GM18505 (cell line): Measurements from ENCODE around the gene SIM2.

Experiments
- ATAC-seq: cut with Tn5 transposase; IDR thresholded peaks from one replicate; pipeline ENCODE4 v1.9.1; 2021; ENCODE audit not compliant: unreplicated experiment
- POLR2A ChIP-seq: IDR thresholded peaks from 4 replicates; pipeline ENCODE4 v1.6.1; 2011; ENCODE audit warnings: borderline replicate concordance; ENCODE audit not compliant: insufficient read depth, insufficient read length; ENCODE audit errors: extremely low read depth

Gene SIM2

GRCh38 chr21:36722370-36723368, 23.8 kb downstream of the SIM2 start:
- no peak for TF ChIP-seq POLR2A
- ATAC-seq, result no peak

DNA sequence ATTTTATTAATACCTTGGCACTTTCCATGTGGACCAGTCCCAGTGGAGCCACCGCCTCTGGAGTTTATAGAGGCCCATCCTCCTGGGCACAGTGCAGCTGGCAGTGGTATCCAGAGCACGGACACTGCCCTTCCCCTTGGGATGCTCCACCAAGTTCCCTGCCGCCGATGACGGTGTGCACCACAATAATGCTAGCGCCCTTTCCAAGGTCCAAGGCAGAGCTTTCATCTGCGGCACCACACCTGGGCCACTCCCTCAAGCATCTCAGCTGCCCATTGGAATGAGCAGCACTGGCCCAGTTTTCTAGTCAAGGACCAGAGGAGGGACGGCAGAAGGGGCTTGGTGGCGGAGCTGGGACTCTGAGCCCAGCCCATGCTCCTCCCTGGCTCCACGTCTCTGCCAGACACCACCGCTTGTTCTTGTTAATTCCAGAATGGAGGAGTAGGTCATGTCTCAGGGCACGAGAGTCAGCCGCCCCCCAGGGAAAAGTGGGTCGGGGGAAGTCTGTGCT, 24.5 kb downstream of the SIM2 start:
- TF ChIP-seq POLR2A, result no peak

DNA sequence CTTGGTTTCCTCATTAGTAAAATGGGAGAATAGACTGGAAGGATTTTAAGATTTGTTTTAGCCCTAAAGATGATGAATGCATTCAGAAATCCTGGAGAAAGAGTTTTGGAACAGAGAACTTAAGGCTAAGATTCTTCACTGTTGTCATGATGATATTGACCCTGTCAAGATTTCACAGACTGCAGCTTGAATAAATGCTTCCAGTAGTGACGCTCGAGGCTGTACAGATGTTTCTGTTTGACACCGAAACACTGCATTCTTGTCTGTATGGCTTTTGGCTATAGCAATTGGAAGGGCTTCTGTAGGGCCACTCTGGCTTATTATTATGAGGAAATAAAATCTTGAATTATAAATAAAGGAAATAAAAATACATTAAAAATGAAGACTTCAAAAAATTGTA, 25.7 kb downstream of the SIM2 start:
- no peak for TF ChIP-seq POLR2A
- no peak for ATAC-seq

More for the DNA sequence above, 24.5 kb downstream of the SIM2 start:
- ATAC-seq, result no peak

DNA sequence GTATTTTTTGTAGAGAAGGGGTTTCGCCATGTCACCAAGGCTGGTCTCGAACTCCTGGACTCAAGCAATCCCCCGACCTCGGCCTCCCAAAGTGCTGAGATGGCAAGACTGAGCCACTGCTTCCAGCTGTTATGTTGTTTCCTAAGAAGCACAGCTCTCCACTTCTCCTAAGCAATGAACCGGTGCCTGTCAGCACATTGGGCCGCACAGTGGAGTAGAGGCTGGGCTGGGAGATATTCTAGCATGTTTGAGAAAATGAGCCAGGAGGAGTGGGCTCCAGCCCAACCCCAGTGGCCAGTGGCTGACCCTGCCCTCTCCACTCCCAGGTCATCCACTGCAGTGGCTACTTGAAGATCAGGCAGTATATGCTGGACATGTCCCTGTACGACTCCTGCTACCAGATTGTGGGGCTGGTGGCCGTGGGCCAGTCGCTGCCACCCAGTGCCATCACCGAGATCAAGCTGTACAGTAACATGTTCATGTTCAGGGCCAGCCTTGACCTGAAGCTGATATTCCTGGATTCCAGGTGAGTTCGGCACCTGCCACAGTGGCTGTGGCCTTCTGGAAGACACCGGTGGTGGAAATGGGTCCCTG, 27.0 kb downstream of the SIM2 start:
- no peak for ATAC-seq
- TF ChIP-seq POLR2A, result no peak

DNA sequence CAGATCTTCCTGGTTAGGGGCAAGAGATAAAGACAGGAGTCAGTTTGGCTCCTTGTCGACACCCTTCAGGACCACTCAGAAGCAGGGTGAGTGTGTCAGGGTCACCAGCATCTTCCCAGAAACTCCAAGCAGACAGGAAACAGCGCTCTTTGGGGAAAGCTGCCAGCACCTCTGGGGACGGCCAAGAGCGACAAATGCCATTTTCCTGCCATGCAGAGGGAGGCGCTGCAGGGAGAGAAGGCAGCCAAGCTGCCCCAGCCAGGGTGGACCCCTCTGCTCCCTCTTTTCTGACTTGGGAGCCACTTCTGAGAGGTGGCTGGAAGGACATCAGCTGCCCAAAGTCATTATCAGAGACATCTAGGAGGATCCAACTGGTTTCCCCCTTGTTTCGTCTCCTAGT, 29.0 kb downstream of the SIM2 start:
- ATAC-seq, result no peak
- no peak for TF ChIP-seq POLR2A

DNA sequence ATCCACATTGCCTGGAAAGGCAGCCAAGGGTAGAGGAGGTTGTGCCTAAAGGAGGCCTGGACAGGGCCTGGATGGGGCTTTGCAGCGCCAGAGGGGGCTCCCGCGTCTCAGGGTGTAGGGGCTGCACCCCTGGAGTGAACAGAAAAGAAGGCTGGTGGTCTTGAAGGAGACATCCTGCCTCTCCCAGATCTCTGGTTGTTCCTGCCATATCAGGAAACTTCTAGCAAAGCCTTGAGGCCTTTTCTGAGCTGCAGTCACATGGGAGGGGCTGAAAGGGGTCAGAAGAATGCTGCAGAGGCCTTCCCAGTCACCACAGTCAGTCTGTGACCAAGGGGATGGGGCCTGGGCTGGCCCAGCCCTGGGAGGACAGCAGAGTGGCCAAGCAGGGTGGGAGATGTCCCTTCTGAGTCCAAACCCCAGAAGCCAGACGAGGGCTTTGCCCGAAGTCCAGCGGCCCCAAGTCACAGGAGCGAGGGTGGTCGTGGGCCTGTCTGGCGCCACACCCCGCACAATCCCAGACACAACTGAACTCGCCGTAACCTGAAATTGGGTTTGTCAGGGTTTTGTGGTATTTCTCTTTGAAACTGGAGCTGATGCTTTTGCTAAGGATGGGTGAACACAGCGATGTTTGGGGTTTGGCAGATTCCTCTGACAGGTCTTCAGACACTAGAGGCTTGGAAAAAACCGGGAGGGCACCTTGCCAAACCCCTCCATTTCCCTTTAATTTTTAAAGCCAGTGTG, 29.6 kb downstream of the SIM2 start:
- ATAC-seq, result no peak
- no peak for TF ChIP-seq POLR2A

DNA sequence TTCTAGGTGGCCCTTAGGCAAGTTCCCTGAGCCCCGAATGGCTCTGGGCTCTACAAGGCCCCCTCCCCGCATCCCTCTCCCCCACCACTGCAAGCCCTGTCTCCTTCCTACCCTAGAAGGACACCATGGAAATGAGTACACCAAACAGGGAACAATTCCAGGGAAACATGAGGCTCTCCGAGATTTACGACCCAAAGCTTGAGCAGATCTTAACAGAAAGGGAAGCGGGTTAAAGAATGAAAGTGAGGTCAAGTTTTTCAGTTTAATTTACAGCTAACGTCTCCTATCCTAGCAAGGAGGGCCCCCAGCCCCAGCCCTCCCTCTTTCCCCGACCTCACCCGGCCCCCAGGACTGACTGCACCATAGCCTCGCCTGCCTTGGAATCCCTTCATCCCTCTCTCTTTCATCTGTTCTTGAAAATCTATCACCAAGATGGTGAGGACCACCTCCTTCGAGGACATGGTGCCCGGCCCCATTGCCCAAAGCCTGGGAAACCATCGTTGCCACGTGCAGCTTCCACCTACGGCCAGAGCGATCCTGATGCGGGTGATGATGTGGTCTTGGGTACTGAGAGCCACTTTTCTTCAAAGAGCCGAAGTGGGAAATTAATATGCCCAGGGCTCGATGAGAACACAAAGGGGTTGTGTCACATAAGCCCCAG, 30.5 kb downstream of the SIM2 start:
- no peak for TF ChIP-seq POLR2A

DNA sequence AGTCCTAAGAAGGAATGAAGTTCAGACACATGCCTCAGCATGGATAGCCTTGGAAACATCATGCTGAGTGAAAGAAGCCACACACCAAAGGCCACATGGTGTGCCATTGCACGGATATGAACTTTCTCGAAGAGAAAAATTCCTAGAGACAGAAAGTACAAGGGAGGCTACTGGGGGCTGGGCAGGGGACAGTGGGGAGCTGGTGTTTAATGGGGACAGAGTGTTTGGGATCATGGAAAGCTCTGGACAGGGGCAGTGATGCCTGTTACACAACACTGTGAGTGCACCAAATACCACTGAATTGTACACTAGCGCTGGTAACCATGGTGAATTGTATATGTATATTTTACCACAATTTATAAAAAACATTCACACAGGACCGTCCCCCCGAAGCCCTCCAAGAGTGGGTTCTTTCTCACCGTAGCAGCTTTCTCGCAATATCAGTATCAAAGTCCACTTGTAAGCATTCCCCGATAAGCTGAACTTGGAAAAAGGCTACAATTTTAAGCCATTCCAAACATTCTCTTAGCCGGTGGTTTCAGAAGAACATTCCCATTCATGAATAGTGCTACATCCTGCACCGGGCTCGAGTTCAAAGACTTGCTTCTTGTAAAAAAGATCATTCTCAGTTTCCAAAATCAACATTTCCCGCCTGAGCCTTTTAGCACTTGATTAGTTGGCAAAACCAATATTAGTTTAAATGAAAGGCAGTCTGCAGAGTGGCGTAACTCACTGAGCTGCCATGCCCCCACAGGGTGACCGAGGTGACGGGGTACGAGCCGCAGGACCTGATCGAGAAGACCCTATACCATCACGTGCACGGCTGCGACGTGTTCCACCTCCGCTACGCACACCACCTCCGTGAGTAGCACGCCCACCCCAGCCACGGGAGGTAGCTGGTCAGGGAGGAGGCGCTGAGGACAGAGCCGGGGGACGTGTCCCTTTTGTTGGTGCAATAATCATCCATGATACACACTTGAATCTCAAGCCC, 31.7 kb downstream of the SIM2 start:
- no peak for TF ChIP-seq POLR2A
- ATAC-seq, result no peak

More for the DNA sequence above, 30.5 kb downstream of the SIM2 start:
- no peak for ATAC-seq

DNA sequence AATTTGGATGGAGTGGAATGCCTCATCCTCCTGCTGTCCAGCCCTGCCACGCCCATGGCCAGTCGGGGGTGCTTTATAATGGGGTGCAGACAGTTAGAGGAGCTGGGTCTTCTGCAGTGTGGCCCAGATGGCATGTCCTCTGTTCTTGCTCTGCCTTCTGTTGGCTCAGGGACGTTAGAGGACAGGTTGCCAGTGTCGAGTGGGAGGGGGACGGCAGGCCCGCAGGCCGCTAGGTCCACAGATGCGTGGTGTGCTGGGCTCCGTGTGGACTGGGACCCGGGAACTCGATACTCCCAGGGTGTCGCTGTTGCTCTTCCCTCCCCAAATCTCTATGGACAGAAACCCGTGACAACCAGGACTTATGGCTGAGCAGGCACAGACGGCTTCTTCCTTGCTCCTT, 33.3 kb downstream of the SIM2 start:
- TF ChIP-seq POLR2A, result no peak
- no peak for ATAC-seq

DNA sequence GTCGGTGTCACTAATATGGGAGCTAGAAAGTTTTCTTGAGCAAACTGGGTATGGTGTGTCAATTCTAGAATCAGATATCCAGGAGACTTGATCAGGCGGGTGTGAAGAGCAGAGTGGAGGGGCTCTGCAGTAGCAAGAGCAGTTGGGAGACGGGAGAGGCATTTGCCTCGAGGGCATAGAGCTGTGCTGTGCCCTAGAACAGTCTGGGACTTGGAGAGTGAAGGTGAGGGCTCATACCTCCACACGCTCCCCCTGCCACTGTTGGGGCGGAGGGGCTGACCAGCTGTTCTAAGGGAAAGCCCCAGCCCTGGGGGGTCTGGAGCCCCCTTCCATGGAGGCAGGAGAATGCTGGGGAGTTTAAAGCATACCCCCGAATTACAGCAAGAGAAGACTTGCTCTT, 33.8 kb downstream of the SIM2 start:
- no peak for TF ChIP-seq POLR2A
- no peak for ATAC-seq

DNA sequence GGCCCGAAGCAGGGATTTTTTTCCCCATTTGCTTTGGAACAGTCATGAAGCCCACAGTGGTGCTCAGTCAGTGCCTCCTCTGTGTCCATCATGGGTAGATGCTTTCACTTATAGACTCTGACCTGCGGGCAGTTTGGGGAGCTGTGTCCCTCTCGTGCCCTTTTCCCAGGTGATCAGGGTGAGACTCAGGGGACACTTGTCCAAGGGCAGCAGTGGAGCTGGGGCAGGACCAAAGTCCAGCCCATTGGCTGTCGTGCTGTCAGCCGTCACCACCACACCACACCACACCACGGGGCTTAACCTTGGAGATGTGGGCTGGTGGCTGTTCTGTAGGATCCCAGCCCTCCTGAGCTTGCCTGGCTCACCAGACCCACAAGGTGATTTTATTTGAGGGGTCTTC, 34.9 kb downstream of the SIM2 start:
- TF ChIP-seq POLR2A, result no peak
- no peak for ATAC-seq
